GM12891 (cell line): ENCODE data around the gene CD180. TPM values are rescaled to one million over a fixed set of nuclear protein-coding genes. Genes with fewer than 3 reads are reported as not detected.

Experiments used
- DNase-seq: peaks from one replicate; pipeline ENCODE4 v3.0.0; 2011; ENCODE audit warnings: low spot score; ENCODE audit not compliant: insufficient read length
- FAIRE-seq: peaks from 2 replicates; lab custom pipeline; 2011; peaks lifted over from hg19 to GRCh38; lab: Jason Lieb, UNC
- PAX5 ChIP-seq: IDR thresholded peaks from 2 replicates; pipeline ENCODE4 v1.6.1; 2011; ENCODE audit warnings: low read length, moderate library complexity, mild to moderate bottlenecking; ENCODE audit not compliant: insufficient read depth, severe bottlenecking
- POLR2A ChIP-seq: IDR thresholded peaks from 2 replicates; pipeline ENCODE4 v1.6.1; 2011; ENCODE audit warnings: low read depth, low read length, control low read depth
- POLR2AphosphoS5 ChIP-seq: IDR thresholded peaks from 2 replicates; pipeline ENCODE4 v1.6.1; 2011; ENCODE audit warnings: low read depth, low read length, control low read depth
- POU2F2 ChIP-seq: IDR thresholded peaks from 2 replicates; pipeline ENCODE4 v1.6.1; 2011; ENCODE audit warnings: low read depth, mild to moderate bottlenecking, control low read depth, low read length, moderate library complexity
- SPI1 ChIP-seq: IDR thresholded peaks from 2 replicates; pipeline ENCODE4 v1.6.1; 2011; ENCODE audit warnings: low read depth, low read length, control low read depth
- TAF1 ChIP-seq: IDR thresholded peaks from 2 replicates; pipeline ENCODE4 v1.6.1; 2011; ENCODE audit warnings: low read depth, low read length, control low read depth
- polyA plus RNA-seq: library from polyadenylated mRNA; unstranded; fragments of >200 nt; gene quantifications from one replicate; pipeline ENCODE4 v1.2.1, GENCODE V29; 2012; ENCODE audit warnings: low read depth, missing spikeins, inconsistent platforms; ENCODE audit not compliant: missing spikeins

The CD180 gene
- polyA plus RNA-seq = 1.1 TPM

GRCh38 chr5:67196537-67197059, at the start of gene CD180:
Gene CD180, minus strand, starts transcription at chr5:67196799. Its CDS starts 158 bp downstream, at chr5:67196641.
- DNase-seq (no peak), FAIRE-seq (peak; percentile 64)
- peak; percentile 52; the same call in 1 of the 2 replicates for TF ChIP-seq SPI1
- TF ChIP-seq POU2F2 = no peak

GRCh38 chr5:67246108-67246507, 49.5 kb upstream of the CD180 start:
- peak; percentile 61 for FAIRE-seq
- TF ChIP-seq POLR2A = no peak
- TF ChIP-seq SPI1 = no peak
- TF ChIP-seq POU2F2 = no peak
- TF ChIP-seq TAF1 = no peak
- no peak for TF ChIP-seq PAX5
- TF ChIP-seq POLR2AphosphoS5 = no peak
- DNase-seq = no peak

- DNase-seq = no peak
- no peak for TF ChIP-seq POLR2A
- no peak for TF ChIP-seq SPI1
- TF ChIP-seq TAF1 = no peak
- TF ChIP-seq POU2F2 = no peak
- TF ChIP-seq PAX5 = no peak
- TF ChIP-seq POLR2AphosphoS5 = no peak
- no peak for FAIRE-seq
These were observed 48.8 kb upstream of the CD180 start for GRCh38 chr5:67245259-67245846.

GRCh38 chr5:67244345-67244793, 47.8 kb upstream of the CD180 start:
- TF ChIP-seq POLR2A (no peak), POLR2AphosphoS5 (no peak), POU2F2 (no peak), SPI1 (no peak), PAX5 (no peak), TAF1 (no peak)
- FAIRE-seq (no peak), DNase-seq (no peak)

- DNase-seq = no peak
- no peak for FAIRE-seq
- TF ChIP-seq TAF1 (no peak), POLR2AphosphoS5 (no peak)
These were observed 47.3 kb upstream of the CD180 start for GRCh38 chr5:67243944-67244343.

GRCh38 chr5:67243349-67243748, 46.8 kb upstream of the CD180 start:
- no peak for FAIRE-seq
- no peak for DNase-seq
- TF ChIP-seq POLR2A (no peak), TAF1 (no peak), SPI1 (no peak), PAX5 (no peak), POLR2AphosphoS5 (no peak), POU2F2 (no peak)

- TF ChIP-seq TAF1 (no peak), POLR2AphosphoS5 (no peak)
- FAIRE-seq = no peak
- no peak for DNase-seq
These were observed 44.7 kb upstream of the CD180 start for GRCh38 chr5:67241326-67241725.

GRCh38 chr5:67240846-67241245, 44.2 kb upstream of the CD180 start:
- FAIRE-seq = no peak
- TF ChIP-seq POLR2AphosphoS5 (no peak), PAX5 (no peak), POLR2A (no peak), POU2F2 (no peak), SPI1 (no peak), TAF1 (no peak)
- no peak for DNase-seq

- TF ChIP-seq POLR2A (no peak), PAX5 (no peak), POU2F2 (no peak), POLR2AphosphoS5 (no peak)
- DNase-seq = no peak
- FAIRE-seq = no peak
These were observed 43.5 kb upstream of the CD180 start for GRCh38 chr5:67240065-67240464.

GRCh38 chr5:67238191-67238590, 41.6 kb upstream of the CD180 start:
- FAIRE-seq (no peak), DNase-seq (no peak)
- TF ChIP-seq POLR2A = no peak
- TF ChIP-seq SPI1 = no peak
- TF ChIP-seq POU2F2 = no peak
- no peak for TF ChIP-seq POLR2AphosphoS5
- no peak for TF ChIP-seq TAF1
- TF ChIP-seq PAX5 = no peak

GRCh38 chr5:67235399-67236110, 39.0 kb upstream of the CD180 start:
- TF ChIP-seq TAF1 = no peak
- TF ChIP-seq POLR2AphosphoS5 = no peak
- TF ChIP-seq SPI1 = no peak
- TF ChIP-seq PAX5 = no peak
- DNase-seq = no peak
- FAIRE-seq = no peak
